GM12878 (cell line): ENCODE measurements around the gene NKIRAS2. TPM values are rescaled to one million over a fixed set of nuclear protein-coding genes. Genes with fewer than 3 reads are reported as not detected.
A peak's percentile ranks its signal among the peaks of the same experiment; 100 is the strongest.

Source experiments
- ATAC-seq: fragments of 200-7000 bp; cut with Tn5 transposase; 3 replicates; pipeline ENCODE4 v1.9.1; 2020; ENCODE audit warnings: mild to moderate bottlenecking, moderate library complexity
- BruUV-seq: library from RNA; stranded (reverse); fragments of 400-500 nt; replicated peaks from 2 replicates; lab custom pipeline; 2021; lab: Mats Ljungman, UMichigan
- CTCF ChIA-PET: fragments of 300-600 bp; sonication (Branson Sonifier 250); formaldehyde crosslinking; extraction: SDS; loops from one replicate; lab custom pipeline; 2021; ENCODE audit warnings: inconsistent platforms; lab: Yijun Ruan, JAX
- POLR2A ChIA-PET: fragments of 350-600 bp; formaldehyde crosslinking; extraction: SDS; loops from one replicate; lab custom pipeline; 2021; ENCODE audit warnings: inconsistent platforms; lab: Charles Lee
- RAD21 ChIA-PET: fragments of 300-600 bp; sonication (Branson Sonifier 250); formaldehyde crosslinking; loops from one replicate; lab custom pipeline; 2023; ENCODE audit warnings: antibody characterized with exemption; ENCODE audit not compliant: unreplicated experiment; lab: Charles Lee
- SMC1A ChIA-PET: fragments of 300-600 bp; sonication (Branson Sonifier 250); formaldehyde crosslinking; loops from one replicate; lab custom pipeline; 2023; ENCODE audit not compliant: unreplicated experiment, uncharacterized antibody; lab: Charles Lee
- DNase-seq: peaks from one replicate; pipeline ENCODE4 v3.0.0-alpha.2; 2011; ENCODE audit warnings: low read depth, low spot score
- FAIRE-seq: peaks from 3 replicates; lab custom pipeline; 2011; peaks lifted over from hg19 to GRCh38; lab: Jason Lieb, UNC
- H2AFZ ChIP-seq: 2 replicates; pipeline ENCODE4 v1.6.0; 2011; ENCODE audit warnings: low read depth, low read length, control low read depth; ENCODE audit not compliant: control insufficient read depth
- H3K27ac ChIP-seq: 2 replicates; pipeline ENCODE4 v1.5.1; 2011; ENCODE audit warnings: control low read depth; ENCODE audit not compliant: control insufficient read depth, insufficient read depth
- H3K27me3 ChIP-seq, 2 experiments: replicated peaks in 1 of 2; 2 replicates each; pipeline versions ENCODE4 v1.6.0 to v1.6.1; 2011; ENCODE audit warnings: low read length in 1 of 2; ENCODE audit not compliant: control insufficient read depth in 2 of 2, insufficient read depth in 2 of 2
- H3K36me3 ChIP-seq, 2 experiments: 2 replicates each; pipeline ENCODE4 v1.5.1; 2011; ENCODE audit warnings: low read length in 1 of 2; ENCODE audit not compliant: control insufficient read depth in 2 of 2, insufficient read depth in 2 of 2
- H3K4me1 ChIP-seq: 2 replicates; pipeline ENCODE4 v1.6.1; 2011; ENCODE audit warnings: mild to moderate bottlenecking, low read length, moderate library complexity, mixed read lengths; ENCODE audit not compliant: control insufficient read depth, insufficient read depth
- H3K4me2 ChIP-seq: 2 replicates; pipeline ENCODE4 v1.6.0; 2011; ENCODE audit warnings: control low read depth; ENCODE audit not compliant: control insufficient read depth, insufficient read depth
- H3K4me3 ChIP-seq: fragments of 200-600 bp; sonication (generic); 2 replicates; pipeline ENCODE4 v1.5.1; 2016
- H3K79me2 ChIP-seq: 2 replicates; pipeline ENCODE4 v1.6.0; 2011; ENCODE audit warnings: low read length; ENCODE audit not compliant: control insufficient read depth, insufficient read depth
- H3K9ac ChIP-seq: 2 replicates; pipeline ENCODE4 v1.8.0; 2011; ENCODE audit warnings: low read length, control low read depth, mixed read lengths; ENCODE audit not compliant: control insufficient read depth, insufficient read depth
- H3K9me3 ChIP-seq: replicated peaks from 3 replicates; pipeline ENCODE4 v1.5.1; 2011; ENCODE audit warnings: mild to moderate bottlenecking, low read length; ENCODE audit not compliant: control insufficient read depth, insufficient read depth
- H4K20me1 ChIP-seq: 2 replicates; pipeline ENCODE4 v1.6.0; 2011; ENCODE audit not compliant: control insufficient read depth, insufficient read depth
- CHD2 ChIP-seq: IDR thresholded peaks from 2 replicates; pipeline ENCODE4 v1.6.1; 2011; ENCODE audit warnings: low read depth, low read length, improper control_type of control experiment, borderline replicate concordance
- PAX8 ChIP-seq: fragments of 450-650 bp; IDR thresholded peaks from 2 replicates; pipeline ENCODE4 v1.6.1; 2017; ENCODE audit warnings: mild to moderate bottlenecking, moderate library complexity
- SMAD5 ChIP-seq: IDR thresholded peaks from 2 replicates; pipeline ENCODE4 v1.6.1; 2016; ENCODE audit warnings: antibody characterized with exemption, low read depth
- WGBS: methylation state at CpG from one replicate; pipeline ENCODE4 v1.1.6; 2016; ENCODE audit warnings: low lambda C conversion rate; ENCODE audit not compliant: insufficient replicate concordance, insufficient coverage; ENCODE audit errors: missing lambda C conversion rate; 5-methylcytosine and 5-hydroxymethylcytosine counted together
- in situ Hi-C: fragments of 300-500 bp; cut with MboI; formaldehyde crosslinking; loops from 9 replicates; pipeline ENCODE4 v1.14.3; 2018; ENCODE audit warnings: mixed read lengths
- intact Hi-C: fragments of 100-400 bp; cut with micrococcal nuclease; formaldehyde crosslinking; loops from one replicate; pipeline ENCODE4 v1.14.2; 2022; ENCODE audit not compliant: unreplicated experiment
- polyA plus RNA-seq, 11 experiments: library from polyadenylated mRNA; depleted of rRNA in 4 of 11; unstranded in 6 of 11; stranded (reverse) in 5 of 11; fragments of >200 nt; fragmentation: Nextera tagmentation in 4 of 11; fragmentation: Illumina TruSeq in 1 of 11; extraction: Ambion mirVana in 4 of 11; extraction: Trizol in 1 of 11; gene quantifications; 1 replicate in 1 of 11; 2 replicates in 10 of 11; pipeline versions ENCODE4 v1.2.1 to v1.2.3, GENCODE V29; 2011 to 2016; ENCODE audit warnings: inconsistent platforms in 2 of 11, missing spikeins in 2 of 11, low read depth in 1 of 11
- total RNA-seq, 4 experiments: library from RNA; depleted of rRNA in 3 of 4; stranded (reverse); fragments of >200 nt in 3 of 4; fragmentation: Illumina TruSeq in 1 of 4; extraction: Trizol in 1 of 4; gene quantifications; 2 replicates each; pipeline versions ENCODE4 v1.2.1 to v1.2.3, GENCODE V29; 2013 to 2021

Gene NKIRAS2
- total and polyA plus RNA-seq, 10 of the 15 experiments (the other 5 are each of a cell fraction or from before 2014, with no cell fraction given) = 6.4 to 49.7 (median 27.2) TPM

DNA sequence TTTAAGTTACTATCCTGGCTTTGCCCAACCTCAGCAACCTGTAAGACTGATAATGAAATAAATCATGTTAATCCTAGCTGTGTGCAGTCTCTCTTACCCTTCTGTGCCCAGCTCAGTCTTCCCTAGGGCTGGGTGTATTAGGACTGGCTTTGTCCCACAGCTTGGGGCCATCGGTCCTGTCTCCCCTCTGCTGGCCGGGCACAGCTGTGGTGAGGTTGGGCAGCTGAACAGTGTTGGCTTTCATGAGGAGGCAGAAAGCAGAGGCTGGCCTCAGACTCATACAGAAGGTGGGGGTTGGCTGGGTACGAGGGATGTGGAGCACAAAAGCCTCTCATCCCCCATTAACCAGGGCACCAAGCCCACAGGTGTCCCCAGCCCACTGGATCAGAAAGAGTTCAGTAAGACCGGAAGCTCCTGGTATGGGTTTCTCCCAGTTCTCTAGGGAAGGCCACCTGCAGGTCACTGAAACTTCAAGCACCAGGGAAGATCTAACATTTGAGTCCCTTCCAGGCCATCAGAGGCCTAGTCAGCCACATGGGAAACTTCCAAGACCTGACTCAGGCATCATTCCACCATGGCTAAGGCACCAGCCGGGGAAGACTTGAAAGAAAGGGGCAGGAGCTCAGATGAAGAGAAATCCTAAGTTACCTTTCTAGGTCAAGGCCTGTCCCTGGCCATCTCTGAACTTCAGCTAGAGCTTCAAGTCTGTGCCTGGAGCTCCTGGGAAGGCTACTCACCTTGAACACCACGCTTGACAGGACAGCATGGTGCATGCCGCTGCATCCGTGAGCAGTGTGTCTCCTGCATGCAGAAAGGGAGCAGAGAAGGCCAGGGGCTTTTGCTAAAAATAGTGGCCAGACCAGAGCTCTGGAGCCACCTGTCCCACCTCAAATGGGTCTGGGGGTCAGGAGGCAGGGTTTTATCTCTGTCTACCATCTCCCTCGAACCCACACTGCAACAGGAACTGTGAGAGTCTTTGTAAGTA lies 44.5 kb upstream of the NKIRAS2 start:
- TF ChIP-seq CHD2 (no peak), SMAD5 (0 out of 2 replicates have a peak, but pooled peaks have one; percentile 13), PAX8 (no peak)
- TF ChIP-seq, all 136 proteins: peak for 1
- FAIRE-seq = no peak
- Histone ChIP-seq H3K4me2 (no peak overlapping the region), H3K79me2 (peaks cover 6% of the 10 kb centered on the region), H2AFZ (no peak overlapping the region), H4K20me1 (no peaks in the 10 kb centered on the region), H3K4me1 (peaks cover 24% of the 10 kb centered on the region), H3K9ac (no peak overlapping the region), H3K27me3 (no peaks in the 10 kb centered on the region), H3K9me3 (no peaks in the 10 kb centered on the region), H3K27ac (peak overlapping the region; percentile 77), H3K4me3 (no peak overlapping the region), H3K36me3 (peaks cover 33 to 41% of the 10 kb centered on the region in 2 experiments)
- ChIA-PET POLR2A (interaction anchor here (0.6 to 2.6 kb wide), 6 partner anchors 8 to 207 kb away, joined by 3 to 17 read pairs (median 6); partner anchors contain the start of genes CNP, DNAJC7 and NKIRAS2), SMC1A (interaction anchor here (0.7 to 2.6 kb wide), 6 partner anchors 9 to 138 kb away, joined by 3 to 11 read pairs (median 6); partner anchors contain the start of genes CNP and DNAJC7), RAD21 (interaction anchor here (1.1 to 2.7 kb wide), 3 partner anchors 8 to 206 kb away, joined by 3 to 16 read pairs (median 16); partner anchors contain the start of genes CNP and DNAJC7), CTCF (interaction anchor here (0.6 to 3.1 kb wide), 8 partner anchors 8 to 279 kb away, joined by 3 to 27 read pairs (median 4); partner anchors contain the start of genes DNAJC7 and NKIRAS2)
- in situ Hi-C loops = no loop called here
- BruUV-seq = no TSS peak
- WGBS = 79% methylated on average over 9 of the region's 9 CpGs
- no peak for DNase-seq
- ATAC-seq = no peak
- intact Hi-C loops = no loop called here
